Measurements from ENCODE around the gene CDH4.

- TF ChIP-seq CTCF (IDR thresholded peaks at IDR 0.05) (no peak), POLR2A (IDR thresholded peaks at IDR 0.05) (no peak)
These were observed 317.8 kb downstream of the CDH4 start for GRCh38 chr20:61569825-61570224.
